ENCODE results near the gene NUP50.

Gene NUP50

DNA sequence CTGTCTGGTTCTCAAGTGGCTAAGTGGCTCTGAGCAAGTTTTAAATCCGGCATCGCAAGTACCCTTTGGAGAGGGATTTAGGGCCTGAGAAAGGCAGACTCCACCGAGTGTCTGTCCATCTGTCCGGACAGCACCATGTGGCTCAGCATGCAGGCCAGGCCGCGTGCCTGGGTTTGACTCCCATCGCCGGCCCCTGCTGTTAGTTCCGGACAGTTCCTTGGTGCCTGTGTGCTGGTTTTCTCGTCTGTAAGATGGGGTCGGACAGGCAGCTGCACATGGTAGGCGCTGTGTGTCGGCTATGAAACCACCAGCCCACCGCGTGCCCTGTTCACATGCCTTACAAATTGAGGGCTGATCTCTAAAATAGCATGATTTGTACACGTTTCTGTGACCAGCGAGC lies 31.0 kb downstream of the NUP50 start:
- DNase-seq (ENCODE audit: low read depth) = no peak

DNA sequence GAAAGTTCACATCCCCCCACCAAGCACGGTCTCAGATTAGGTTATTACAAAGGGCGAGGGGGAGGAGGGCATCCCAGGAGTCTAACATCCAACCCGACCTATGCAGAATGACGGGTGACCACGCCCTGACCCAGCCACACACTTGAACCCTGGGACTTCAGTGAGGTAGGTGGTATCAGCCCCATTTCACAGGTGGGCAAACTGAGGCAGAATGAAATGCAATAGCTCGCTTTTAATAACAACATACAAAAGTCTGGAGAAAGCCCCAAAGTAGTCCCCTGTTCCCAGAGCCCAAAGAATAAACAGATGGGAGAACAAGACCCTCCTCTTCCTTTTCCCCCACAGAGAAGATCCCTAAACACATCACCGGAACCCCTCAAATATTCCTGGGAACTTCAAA lies 31.9 kb downstream of the NUP50 start:
- DNase-seq (ENCODE audit: low read depth) = no peak

DNA sequence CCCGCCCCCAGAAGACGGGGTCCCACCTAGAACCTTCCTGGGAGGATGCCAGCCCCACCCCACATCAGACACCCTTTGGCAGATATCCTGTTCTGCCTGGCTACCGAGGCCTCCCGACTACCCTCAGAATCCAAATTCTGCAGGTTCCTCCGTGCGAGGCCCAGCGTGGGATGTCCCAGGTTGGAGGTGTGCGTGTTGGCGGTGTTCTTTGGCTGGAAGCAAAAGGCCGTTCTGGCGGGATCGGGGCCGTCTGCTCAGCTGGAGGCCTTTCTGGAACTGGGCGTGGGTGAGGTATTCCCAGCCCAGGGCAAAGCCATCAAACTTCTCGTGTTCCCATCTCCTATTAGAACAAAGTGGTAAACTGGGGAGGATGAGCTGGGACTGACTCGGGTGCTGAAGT lies 32.6 kb downstream of the NUP50 start:
- DNase-seq (ENCODE audit: low read depth) = no peak

DNA sequence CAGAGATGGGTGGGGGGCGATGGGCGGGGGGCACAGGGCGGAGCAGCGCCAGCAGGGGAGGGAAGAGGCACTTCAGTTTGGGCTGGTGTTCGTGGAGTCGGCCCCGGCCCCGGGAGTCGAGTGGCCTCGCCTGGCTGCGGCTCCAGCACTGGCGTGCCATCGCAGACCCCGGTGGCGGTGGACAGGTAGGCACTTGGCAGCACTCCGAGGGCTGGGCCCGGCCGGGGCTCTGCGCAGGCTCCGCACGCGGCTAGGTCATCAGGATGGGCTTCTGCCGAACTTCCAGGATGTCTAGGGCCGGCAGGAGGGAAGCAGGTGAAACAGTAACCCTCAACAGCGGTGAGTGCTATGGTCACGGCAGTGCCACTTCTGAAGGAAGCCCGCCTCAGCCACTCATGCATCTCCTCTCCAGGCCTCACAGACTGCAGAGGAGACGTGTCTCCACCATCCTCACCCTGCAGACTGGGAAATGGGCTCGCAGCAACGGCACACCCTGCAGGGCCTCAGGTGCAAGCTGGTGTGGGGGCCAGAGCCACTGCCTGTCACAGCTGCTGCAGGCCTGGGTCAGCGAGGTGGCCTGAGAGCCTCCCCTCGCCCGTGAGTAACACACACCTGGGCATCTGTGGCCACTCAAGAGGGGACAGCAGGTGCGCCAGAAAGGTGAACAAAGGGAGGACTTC lies 33.3 kb downstream of the NUP50 start:
- DNase-seq (ENCODE audit: low read depth) = no peak

DNA sequence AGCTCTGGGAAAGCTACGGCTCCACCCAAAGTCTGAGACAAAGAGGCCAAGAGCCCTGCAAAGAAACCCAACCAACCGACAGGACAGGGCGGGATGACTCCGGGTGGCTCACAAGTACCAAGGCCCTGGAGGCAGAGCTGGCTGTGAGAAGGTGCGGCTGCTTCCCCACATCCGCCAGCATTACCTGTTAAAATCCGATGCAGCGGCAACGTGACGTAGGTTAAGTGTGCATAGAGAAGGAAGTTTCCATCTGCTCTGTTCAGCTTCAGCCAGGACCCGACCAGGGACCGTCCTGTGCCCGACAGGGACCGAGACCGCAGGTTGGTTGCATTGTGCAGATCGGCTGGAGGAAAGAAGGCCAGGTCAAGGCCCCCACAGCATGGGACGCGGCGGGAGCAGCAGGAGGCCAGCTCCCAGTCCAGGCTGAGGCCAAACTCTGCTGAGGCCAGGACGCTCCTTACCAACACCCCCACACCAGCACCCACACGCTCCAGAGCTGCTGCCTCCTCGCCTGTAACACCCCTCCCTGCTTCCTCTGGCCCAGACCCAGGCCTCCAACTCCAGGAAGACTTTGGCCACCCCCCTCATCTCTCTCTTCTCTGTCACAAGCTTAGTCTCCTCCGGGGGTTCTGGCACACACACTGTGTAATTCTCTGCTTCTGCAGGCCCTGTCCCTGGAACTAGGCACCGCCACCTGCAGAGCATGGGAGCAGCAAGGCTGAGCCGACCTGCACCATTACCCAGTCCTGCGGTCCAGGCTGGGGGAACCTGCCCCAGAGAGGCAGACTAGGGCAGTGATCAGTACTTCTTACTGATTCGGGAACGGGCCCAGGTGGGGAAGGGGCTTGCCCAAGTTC lies 34.1 kb downstream of the NUP50 start:
- DNase-seq (ENCODE audit: low read depth) = no peak

DNA sequence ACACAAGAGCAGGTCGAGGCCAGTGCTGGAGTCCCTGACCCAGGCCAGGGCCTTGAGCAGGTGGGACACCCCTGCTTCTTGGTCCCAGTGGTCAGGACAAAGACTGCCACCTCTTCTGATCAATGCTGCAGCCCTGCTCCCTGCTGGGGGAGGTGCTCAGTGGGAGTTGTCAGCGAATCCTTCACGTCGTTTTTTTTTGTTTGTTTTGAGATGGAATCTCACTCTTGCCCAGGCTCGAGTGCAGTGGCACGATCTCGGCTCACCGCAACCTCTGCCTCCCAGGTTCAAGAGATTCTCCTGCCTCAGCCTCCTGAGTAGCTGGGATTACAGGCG lies 34.7 kb downstream of the NUP50 start:
- DNase-seq (ENCODE audit: low read depth) = no peak

DNA sequence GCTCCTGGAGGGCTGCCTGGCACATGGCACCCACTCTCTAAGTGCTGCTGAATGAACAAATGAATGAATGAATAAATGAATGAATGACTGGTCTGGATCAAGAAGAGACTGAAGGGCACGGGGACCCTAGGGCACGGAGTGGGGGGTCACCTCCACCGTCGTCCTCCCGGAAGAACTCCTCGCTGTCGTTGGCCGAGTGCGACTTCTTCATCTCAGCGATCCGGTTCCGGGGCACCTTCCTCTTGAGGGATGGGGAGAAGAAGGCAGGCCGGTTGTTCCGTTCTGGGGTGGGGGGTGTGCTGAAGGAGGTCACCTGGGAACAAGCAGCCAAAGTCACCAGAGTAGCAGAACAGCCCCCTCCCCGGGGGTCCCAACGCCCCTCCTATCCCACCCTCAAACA lies 36.0 kb downstream of the NUP50 start:
- DNase-seq (ENCODE audit: low read depth) = no peak

DNA sequence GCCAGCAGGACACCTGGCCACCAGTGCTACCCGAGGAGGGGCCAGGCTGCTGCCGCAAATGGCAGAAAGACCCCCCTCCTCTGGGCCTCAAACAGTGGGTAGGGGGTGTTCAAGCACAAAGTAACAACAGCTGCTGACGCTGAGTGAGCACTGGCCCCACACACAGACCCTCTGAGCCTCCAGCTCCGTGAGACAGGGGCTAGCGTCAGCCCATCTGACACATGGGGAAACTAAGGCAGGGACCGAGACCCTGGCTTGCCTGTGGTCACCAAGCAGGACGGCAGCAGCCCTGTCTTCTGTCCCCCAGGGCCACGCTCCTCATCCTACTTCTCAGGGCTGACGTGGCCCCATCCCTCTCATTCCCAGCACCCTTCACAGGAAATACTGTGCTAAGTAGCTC lies 36.5 kb downstream of the NUP50 start:
- no peak for DNase-seq (ENCODE audit: low read depth)

DNA sequence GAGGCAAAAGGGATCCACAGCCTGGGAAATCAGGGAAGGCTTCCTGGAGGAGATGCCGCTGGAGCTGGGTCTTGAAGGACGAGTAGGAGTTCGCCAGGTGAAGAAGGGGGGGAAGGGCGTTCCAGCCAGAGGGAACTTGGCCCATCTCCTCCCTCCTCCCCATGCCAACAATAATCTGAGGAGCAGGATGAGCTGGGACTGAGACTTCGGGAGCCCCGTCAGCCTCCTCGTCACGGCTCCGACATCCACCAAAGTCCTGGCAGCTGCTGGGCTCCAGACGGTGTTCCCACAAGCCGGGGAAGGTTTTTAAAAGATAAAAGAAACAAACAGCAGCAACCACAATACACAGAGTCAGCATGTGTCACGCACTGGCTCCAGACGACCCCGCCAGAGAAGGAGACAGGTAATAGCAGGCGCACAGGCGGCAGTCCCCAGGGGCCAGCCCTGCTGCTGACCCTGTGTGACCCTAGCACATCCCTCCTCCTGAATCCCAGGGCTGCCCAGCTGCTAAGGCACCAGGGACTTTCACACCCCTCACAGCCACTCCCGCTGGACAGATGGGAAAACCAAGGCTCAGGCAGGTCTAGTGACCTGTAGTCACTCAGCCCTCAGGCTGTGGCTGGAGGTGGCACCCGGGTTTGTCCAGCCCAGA lies 37.3 kb downstream of the NUP50 start:
- DNase-seq (ENCODE audit: low read depth) = no peak

DNA sequence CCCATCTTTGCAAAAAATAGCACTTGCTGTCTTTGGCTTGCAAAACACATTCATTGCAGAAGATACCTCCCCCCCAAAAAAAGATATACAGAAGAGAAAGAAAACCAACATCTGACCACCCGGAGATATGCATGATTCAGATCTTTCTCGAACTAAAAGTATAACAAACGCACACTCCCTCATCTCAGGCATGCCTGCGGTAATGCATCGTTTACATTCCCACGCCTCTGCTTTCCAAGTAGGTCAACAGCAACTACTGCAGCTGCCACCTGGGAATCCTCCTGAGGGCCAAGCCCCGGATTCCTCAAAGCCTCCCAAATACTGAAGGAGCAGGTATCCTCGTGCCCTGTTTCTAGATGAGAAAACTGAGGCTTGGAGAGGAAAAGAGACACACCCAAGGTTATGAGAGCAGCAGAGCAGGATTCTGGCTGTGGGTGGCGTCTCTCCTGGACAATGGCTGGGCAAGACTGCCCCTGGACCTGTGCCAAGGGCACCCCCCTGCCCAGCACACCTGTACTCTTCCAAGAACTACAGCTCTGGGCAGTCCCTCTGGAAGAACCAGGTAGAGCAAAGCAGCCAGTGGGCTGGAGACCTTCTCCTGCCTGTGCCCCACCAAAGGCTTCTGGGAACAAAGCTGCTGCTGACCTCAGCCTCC lies 38.1 kb downstream of the NUP50 start:
- DNase-seq (ENCODE audit: low read depth) = no peak

DNA sequence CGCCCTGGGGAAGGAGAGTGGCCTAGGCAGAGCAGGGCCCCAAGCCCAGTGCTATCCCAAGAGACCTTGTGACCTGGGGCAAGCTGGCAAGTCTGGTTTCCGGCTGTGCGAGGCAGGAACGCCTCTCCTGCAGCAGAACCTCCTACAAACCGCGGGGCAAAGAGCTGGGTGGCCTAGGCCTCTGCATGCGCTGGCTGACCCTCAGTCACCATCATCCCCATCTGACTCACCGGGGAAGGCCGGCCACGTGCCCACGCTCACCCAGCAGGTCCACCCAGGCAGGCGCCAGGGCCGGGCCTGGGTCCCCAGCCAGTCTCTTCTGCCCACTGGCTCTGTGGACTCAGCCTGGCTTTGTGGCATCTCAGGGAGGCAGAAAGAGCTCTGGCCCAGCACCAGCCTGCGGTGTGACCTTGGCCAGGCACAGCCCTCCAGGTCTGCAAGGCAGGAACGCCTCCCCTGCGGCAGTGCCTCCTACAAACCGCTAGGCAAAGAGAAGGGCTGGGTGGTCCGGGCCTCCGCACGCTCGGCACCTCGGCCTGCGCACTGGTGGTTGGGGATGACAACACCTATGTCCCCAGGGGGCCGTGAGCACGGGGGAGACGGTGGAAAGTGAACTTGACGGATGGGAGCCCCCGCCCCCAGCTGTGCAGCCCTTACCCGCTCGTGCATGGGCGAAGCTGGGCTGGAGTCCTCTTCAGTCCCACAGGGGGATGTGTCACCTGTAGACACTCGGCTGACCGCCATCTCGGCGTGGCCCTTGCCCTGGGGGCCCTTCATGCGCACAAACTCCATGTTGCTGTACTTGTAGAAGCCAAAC lies 38.8 kb downstream of the NUP50 start:
- DNase-seq (ENCODE audit: low read depth) = no peak

DNA sequence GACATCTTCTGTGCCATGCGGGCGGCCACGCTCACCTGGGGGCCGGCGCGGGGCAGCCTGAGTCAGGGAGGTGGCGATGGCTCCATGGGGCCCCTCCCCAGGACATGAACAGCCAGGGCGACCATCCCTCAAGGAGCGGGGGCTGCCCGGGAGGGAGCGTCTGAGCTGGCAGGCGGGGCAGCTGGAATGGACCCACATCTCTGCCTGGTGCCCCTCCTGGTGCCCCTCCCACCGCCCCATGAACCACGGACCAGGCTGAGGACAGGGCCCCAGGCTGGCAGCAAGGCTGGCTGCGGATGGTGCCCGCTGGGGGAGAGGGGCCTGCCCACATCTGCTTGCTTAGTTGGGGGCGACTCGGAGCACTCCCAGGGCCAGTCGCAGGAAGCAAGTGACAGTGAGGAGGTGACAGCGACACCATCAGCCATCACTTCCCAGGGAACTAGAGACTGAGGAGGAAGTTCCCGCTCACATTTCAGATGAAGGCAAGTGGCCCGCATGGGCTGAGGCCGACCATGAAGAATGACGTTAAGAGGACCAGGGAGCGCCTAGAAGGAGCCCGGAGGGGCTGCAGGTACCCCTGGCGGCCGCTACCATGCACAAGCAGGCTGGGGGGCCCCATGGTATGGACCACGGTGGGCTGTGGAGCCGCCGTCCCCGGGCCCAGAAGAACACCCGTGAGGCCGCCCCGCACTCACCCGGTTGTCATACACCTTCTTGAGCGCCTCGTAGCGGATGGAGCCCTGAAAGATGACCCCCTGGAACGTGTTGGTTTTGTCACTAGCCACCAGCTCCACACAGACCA lies 39.6 kb downstream of the NUP50 start:
- DNase-seq (ENCODE audit: low read depth) = no peak

DNA sequence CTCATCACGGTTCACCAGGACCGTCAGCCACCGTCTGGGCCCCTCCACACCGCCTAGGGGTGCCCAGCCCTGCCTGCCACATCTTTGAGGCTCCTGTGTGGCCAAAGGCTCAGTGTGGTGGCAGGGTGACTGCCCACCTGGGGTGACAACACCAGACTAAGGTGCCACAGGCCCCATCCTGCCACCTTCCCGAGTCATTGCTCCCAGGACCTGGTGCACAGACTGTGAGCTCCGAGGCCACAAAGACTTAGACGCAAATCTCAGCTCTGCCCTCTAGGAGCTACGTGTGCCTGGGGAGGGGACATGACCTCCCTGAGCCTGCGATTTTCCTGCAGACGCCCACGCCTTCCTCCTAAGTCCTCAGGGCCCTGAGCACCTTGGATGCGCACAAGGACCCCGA lies 40.5 kb downstream of the NUP50 start:
- no peak for DNase-seq (ENCODE audit: low read depth)

DNA sequence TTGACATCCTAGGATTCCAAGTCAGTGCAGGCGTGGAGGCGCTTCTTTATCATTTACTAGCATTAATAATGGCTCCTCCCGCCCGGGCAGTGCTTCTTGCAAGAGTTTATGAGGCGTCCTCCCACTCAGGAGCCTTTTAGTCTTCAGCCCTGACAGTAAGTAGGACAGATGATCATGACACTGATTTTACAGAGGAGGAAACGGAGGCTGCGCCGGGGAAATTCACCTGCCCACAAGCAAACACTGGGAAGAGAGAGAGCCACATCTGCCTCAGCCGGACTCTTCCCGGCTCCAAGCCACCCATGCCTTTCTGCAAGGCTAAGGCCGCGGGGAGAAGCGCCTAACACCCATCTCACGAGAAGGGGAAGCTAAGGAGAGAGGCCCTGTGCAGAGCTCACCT lies 41.1 kb downstream of the NUP50 start:
- no peak for DNase-seq (ENCODE audit: low read depth)

DNA sequence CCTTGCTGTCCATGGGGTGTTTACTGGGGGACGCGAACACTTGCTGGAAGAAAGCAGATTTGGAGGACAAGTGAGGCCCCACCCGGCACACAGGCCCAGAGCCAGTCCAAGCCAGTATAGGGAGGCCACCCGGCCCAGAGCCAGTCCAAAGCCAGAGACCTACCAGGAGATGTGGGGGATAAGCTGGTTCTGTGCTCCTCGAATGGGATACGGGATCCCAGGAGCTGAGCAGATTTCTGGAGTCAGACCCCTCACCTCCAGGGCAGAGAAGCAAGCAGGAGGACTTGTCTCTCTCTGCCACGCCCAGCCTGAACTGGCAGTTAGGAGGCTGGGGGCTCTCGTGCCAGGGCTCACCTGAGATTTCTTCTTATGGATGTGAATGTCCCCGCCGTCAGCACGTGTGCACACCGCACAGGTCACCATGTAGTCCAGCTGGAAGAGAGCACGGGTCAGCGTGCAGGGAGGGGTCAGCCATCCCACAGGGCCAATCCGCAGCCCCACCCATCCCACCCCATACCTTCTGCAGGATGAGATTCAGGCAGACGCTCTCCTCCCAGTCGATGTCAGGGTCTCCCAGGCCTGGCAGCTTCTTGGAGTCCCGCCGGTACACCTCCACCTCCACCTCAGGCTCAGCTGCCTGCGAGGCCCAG lies 41.7 kb downstream of the NUP50 start:
- no peak for DNase-seq (ENCODE audit: low read depth)

DNA sequence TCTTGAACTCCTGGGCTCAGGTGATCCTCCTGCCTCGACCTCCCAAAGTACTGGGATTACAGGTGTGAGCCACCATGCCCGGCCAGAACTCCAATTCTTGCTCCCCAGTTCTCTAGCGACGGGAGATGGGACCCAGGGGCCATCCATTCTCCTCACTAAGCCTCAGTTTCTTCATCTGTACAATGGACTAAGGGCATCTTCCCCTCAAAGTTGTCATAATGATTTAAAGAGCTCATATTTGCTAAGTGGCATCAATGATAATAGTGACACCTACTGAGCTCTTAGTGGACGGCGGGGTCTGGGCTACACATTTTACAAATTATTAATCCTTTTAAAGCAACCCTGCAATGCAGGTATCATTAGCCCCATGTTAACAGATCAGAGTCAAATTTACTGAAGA lies 42.5 kb downstream of the NUP50 start:
- DNase-seq (ENCODE audit: low read depth) = no peak

DNA sequence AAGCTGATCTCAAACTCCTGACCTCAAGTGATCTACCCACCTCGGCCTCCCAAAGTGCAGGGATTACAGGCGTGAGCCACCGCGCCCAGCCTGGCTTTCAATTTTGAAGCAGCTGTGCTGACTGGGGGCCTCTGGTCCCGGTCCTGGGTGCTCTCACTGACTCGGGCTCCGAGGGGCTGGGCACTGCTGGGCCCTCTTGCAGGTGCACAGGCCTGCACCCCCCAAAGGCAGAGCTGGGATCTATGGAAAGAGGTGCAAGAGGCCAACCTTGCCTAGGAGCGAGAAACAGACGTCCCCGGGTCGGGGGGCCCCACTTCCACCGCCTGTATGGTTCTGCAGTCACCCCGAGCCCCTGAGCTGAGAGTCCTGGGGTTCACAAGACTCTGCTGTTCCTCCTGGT lies 43.8 kb downstream of the NUP50 start:
- no peak for DNase-seq (ENCODE audit: low read depth)

DNA sequence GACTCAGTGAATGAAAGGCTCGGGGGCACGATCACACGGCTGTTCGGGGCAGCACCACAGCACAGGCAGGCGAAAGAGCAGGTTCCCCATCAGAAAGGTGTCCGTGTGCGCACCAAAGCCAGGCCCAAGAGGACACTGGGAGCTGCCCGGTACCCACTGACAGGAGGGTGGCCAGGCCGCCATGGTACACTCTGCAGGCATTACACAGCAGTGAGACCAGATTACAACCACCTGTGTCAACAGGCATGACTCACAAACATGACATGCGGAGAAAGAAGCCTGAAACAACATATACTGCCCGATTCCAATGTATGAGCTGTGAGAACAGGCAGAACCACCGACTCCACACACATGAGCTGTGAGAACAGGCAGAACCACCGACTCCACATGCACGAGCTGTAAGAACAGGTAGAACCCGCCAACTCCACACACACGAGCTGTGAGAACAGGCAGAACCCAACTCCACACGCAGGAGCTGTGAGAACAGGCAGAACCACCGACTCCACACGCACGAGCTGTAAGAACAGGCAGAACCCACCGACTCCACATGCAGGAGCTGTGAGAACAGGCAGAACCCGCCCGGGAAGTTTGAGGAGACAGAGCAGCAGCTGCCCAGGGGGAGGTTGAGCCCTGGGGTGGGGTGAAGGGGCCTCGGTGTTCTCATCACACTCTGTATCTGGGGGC lies 44.4 kb downstream of the NUP50 start:
- no peak for DNase-seq (ENCODE audit: low read depth)

DNA sequence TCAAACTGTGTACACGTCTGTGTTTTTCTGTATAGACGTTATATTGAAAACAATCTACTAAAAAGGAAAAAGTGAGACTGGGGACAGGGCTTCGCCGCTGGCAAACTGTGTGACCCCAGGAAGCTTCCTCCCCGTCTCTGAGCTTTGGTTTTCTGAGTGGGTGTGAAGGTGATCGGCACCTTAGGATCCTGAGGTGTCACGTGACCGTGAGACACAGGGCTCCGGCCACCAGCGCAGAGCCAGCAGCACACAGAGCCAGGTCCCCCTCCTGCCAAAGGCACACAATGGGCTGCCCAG lies 44.9 kb downstream of the NUP50 start:
- no peak for DNase-seq (ENCODE audit: low read depth)
